ENCODE measurements around the gene TSPAN15.

TSPAN15 gene

DNA sequence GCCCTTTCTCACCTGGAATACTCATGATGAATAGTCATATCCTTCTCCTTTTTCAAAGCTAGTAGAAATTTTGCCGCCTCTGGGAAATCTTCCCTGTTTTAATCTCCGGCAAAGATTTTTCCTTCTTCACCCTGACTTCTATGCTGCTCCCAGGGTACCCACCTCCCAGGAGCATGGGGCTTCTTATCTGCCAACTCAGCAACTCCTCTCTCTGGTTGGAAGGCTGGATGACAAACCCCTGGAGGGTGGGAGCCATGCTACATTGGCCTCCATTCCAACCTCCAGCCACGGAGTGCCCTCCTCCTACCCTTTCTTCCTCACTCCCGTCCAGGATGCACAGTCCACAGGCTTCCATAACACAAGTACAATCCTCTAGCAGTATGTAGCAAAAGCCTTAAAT lies 102.1 kb downstream of the TSPAN15 start:
- no peak for DNase-seq

DNA sequence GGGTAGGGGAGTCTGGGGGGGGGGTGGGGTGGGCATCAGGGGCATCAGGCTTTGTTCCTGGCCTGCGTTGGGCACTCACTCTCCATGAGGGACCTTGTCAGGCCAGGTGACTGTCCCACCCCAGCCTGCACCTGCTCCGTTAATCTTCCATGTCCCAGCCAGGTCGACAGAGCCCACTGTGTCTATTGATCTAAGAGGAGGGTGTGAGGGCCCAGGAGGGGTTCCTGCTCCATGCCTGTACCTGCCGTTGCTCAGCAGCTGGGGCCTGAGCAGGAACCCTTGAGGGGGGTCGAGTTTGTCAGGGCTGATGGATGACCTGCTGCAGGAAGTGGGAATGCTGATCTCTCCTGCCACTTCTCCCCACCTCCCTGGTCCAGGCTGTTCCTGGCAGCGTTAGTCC lies 103.3 kb downstream of the TSPAN15 start:
- DNase-seq, result no peak

All from C1 segment of cervical spinal cord (tissue), 14 donors.